PC-3 (cell line): Measurements from ENCODE around the gene SETBP1. TPM values are rescaled to one million over a fixed set of nuclear protein-coding genes. Genes with fewer than 3 reads are reported as not detected.

ENCODE experiments used
- ATAC-seq: fragments of 200-7000 bp; cut with Tn5 transposase; 2 replicates; pipeline ENCODE4 v1.9.1; 2020; ENCODE audit warnings: mild to moderate bottlenecking, moderate library complexity
- BruUV-seq: library from RNA; stranded (reverse); fragments of 400-500 nt; replicated peaks from 2 replicates; lab custom pipeline; 2021; lab: Mats Ljungman, UMichigan
- CTCF ChIA-PET: fragments of 300-600 bp; sonication (Branson Sonifier 250); formaldehyde crosslinking; loops from one replicate; lab custom pipeline; 2022; ENCODE audit warnings: antibody characterized with exemption; lab: Charles Lee
- POLR2A ChIA-PET: fragments of 300-600 bp; sonication (Branson Sonifier 250); formaldehyde crosslinking; loops from one replicate; lab custom pipeline; 2022; ENCODE audit warnings: antibody characterized with exemption; ENCODE audit not compliant: unreplicated experiment; lab: Charles Lee
- DNase-seq: peaks from one replicate; pipeline ENCODE4 v3.0.0-alpha.2; 2015
- H2AFZ ChIP-seq: fragments of 300-600 bp; sonication (generic); 2 replicates; pipeline ENCODE4 v1.6.0; 2016; ENCODE audit warnings: antibody characterized with exemption, low read length
- H3F3A ChIP-seq: fragments of 300-600 bp; sonication (generic); one replicate; pipeline ENCODE4 v1.6.0; 2017; ENCODE audit warnings: antibody characterized with exemption, low read length, control low read depth, mild to moderate bottlenecking; ENCODE audit not compliant: unreplicated experiment
- H3K27ac ChIP-seq: fragments of 300-600 bp; sonication (generic); 2 replicates; pipeline ENCODE4 v1.5.1; 2016; ENCODE audit warnings: mild to moderate bottlenecking, low read length
- H3K27me3 ChIP-seq: fragments of 300-600 bp; sonication (generic); 2 replicates; pipeline ENCODE4 v1.6.1; 2016; ENCODE audit warnings: low read length, mixed read lengths
- H3K36me3 ChIP-seq: fragments of 300-600 bp; sonication (generic); 2 replicates; pipeline ENCODE4 v1.6.1; 2016; ENCODE audit warnings: low read depth, mixed run types, low read length, mixed read lengths
- H3K4me1 ChIP-seq: fragments of 300-600 bp; sonication (generic); 2 replicates; pipeline ENCODE4 v1.5.1; 2016; ENCODE audit warnings: low read length; ENCODE audit not compliant: insufficient read depth
- H3K4me2 ChIP-seq: fragments of 300-600 bp; sonication (generic); 2 replicates; pipeline ENCODE4 v1.6.0; 2016; ENCODE audit warnings: low read length
- H3K4me3 ChIP-seq: fragments of 300-600 bp; sonication (generic); 2 replicates; pipeline ENCODE4 v1.5.1; 2016; ENCODE audit warnings: mild to moderate bottlenecking, low read length, mixed read lengths
- H3K79me2 ChIP-seq: fragments of 300-600 bp; sonication (generic); 2 replicates; pipeline ENCODE4 v1.6.1; 2017; ENCODE audit warnings: low read length, mixed read lengths
- H3K9ac ChIP-seq: fragments of 300-600 bp; sonication (generic); 2 replicates; pipeline ENCODE4 v1.6.0; 2016; ENCODE audit warnings: mild to moderate bottlenecking, low read length
- H3K9me2 ChIP-seq: fragments of 300-600 bp; sonication (generic); replicated peaks from 2 replicates; pipeline ENCODE4 v1.6.1; 2016; ENCODE audit warnings: mixed run types, low read length, mixed read lengths
- H3K9me3 ChIP-seq: fragments of 300-600 bp; sonication (generic); 2 replicates; pipeline ENCODE4 v1.6.1; 2016; ENCODE audit warnings: low read length, mixed read lengths
- H4K20me1 ChIP-seq: fragments of 300-600 bp; sonication (generic); 2 replicates; pipeline ENCODE4 v1.6.1; 2016; ENCODE audit warnings: low read length, mixed read lengths
- EZH2 ChIP-seq: fragments of 300-600 bp; sonication (generic); IDR thresholded peaks from one replicate; pipeline ENCODE4 v1.6.1; 2017; ENCODE audit warnings: antibody characterized with exemption, mild to moderate bottlenecking, low read length; ENCODE audit not compliant: unreplicated experiment
- EZH2phosphoT487 ChIP-seq: fragments of 300-600 bp; sonication (generic); IDR thresholded peaks from 2 replicates; pipeline ENCODE4 v1.6.1; 2018; ENCODE audit warnings: mild to moderate bottlenecking, antibody characterized with exemption, low read length, borderline replicate concordance
- intact Hi-C: fragments of 100-400 bp; cut with micrococcal nuclease; formaldehyde crosslinking; loops from 2 replicates; pipeline ENCODE4 v1.9.0; 2023
- total RNA-seq: library from RNA; depleted of rRNA; stranded (reverse); fragments of >200 nt; gene quantifications from 2 replicates; pipeline ENCODE4 v1.2.3, GENCODE V29; 2014
- TF ChIP-seq, protein P1 (sequence below): fragments of 300-600 bp; sonication (generic); conservative IDR thresholded peaks from 2 replicates; pipeline ENCODE4 v1.5.1; 2017; ENCODE audit warnings: antibody characterized with exemption, low read depth, mild to moderate bottlenecking, low read length

SETBP1 gene
- total RNA-seq, 1 experiment from 2014 or later, result 2.3 TPM

DNA sequence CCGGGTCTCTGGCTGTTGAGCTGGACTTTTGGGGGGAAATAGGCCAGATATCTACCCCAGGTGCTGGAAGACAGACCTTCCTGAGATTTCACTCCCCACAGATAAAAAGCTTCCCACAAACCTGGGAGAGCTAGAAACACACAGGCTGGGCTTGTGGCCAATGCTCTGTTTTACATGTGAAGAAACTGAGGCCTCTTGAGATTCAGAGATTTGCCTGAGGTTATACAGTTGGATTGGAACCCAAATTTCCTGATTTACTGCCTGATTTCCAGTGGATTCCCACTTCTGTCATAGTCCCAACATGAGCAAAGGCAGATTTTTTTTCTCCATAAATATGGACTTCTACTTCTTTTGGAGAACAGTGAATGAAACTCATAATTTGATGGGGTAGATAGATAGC, 360.2 kb downstream of the SETBP1 start:
- intact Hi-C loops, result no loop called here
- no TSS peak for BruUV-seq
- no peaks in the 10 kb centered on the region for H3F3A ChIP-seq
- no peaks in the 10 kb centered on the region for H3K27me3 ChIP-seq
- no peaks in the 10 kb centered on the region for H4K20me1 ChIP-seq
- H3K9me3 ChIP-seq, result no peaks in the 10 kb centered on the region
- no peaks in the 10 kb centered on the region for H3K79me2 ChIP-seq
- ChIA-PET POLR2A (no interaction called here), CTCF (no interaction called here)
- H3K27ac ChIP-seq, result no peak overlapping the region
- TF ChIP-seq EZH2 (no peak), EZH2phosphoT487 (no peak)
- TF ChIP-seq, protein P1, sequence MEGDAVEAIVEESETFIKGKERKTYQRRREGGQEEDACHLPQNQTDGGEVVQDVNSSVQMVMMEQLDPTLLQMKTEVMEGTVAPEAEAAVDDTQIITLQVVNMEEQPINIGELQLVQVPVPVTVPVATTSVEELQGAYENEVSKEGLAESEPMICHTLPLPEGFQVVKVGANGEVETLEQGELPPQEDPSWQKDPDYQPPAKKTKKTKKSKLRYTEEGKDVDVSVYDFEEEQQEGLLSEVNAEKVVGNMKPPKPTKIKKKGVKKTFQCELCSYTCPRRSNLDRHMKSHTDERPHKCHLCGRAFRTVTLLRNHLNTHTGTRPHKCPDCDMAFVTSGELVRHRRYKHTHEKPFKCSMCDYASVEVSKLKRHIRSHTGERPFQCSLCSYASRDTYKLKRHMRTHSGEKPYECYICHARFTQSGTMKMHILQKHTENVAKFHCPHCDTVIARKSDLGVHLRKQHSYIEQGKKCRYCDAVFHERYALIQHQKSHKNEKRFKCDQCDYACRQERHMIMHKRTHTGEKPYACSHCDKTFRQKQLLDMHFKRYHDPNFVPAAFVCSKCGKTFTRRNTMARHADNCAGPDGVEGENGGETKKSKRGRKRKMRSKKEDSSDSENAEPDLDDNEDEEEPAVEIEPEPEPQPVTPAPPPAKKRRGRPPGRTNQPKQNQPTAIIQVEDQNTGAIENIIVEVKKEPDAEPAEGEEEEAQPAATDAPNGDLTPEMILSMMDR, result no peak
- no peak overlapping the region for H3K4me3 ChIP-seq
- no peak overlapping the region for H3K9ac ChIP-seq
- no peak for ATAC-seq
- H3K4me2 ChIP-seq, result no peak overlapping the region
- no peaks in the 10 kb centered on the region for H3K4me1 ChIP-seq
- no peak overlapping the region for H2AFZ ChIP-seq
- no peak for DNase-seq
- H3K36me3 ChIP-seq, result no peaks in the 10 kb centered on the region
- no peaks in the 10 kb centered on the region for H3K9me2 ChIP-seq

DNA sequence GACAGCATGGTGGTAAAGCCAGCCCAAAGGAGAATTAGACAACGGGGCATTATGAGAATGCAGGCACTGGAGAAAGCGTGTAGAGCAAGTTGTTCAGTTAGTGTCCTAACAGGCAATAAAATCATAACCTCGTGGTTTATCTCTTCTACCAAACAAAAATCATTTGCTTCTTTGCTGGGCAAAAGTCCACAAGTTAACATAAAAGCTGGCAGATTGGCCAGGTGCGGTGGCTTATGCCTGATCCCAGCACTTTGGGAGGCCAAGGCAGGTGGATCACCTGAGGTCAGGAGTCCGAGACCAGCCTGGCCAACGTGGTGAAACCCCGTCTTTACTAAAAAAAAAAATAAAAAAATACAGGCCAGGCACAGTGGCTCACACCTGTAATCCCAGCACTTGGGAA, 364.1 kb downstream of the SETBP1 start:
- CTCF ChIA-PET, result no interaction called here
- BruUV-seq, result no TSS peak
- no peak for ATAC-seq

DNA sequence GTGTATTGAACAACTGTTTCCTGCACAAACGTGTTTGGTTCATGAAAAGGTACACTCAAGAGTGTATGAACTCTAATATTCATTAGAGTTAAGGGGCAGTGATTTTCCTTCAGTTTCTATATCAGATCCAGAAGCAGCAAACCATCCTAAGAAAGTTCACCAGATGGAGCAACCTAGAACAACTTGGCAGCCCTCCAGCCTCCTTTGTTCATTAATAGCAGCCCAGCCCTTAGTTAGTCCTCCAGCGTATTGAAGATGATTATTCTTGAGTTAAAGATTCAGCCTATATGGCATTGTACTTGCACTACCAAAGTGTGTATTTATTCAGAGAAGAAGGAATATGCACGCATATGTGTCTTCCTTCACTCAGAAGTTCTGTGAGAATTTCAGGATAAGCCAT, 365.5 kb downstream of the SETBP1 start:
- no peaks in the 10 kb centered on the region for H3F3A ChIP-seq
- no peaks in the 10 kb centered on the region for H3K36me3 ChIP-seq
- no TSS peak for BruUV-seq
- no peak overlapping the region for H2AFZ ChIP-seq
- no peak for ATAC-seq
- DNase-seq, result no peak
- no peaks in the 10 kb centered on the region for H4K20me1 ChIP-seq
- H3K9me2 ChIP-seq, result no peaks in the 10 kb centered on the region
- H3K9me3 ChIP-seq, result no peaks in the 10 kb centered on the region
- CTCF ChIA-PET, result no interaction called here
- H3K27me3 ChIP-seq, result no peaks in the 10 kb centered on the region
- intact Hi-C loops, result no loop called here
- no peak overlapping the region for H3K4me2 ChIP-seq
- H3K79me2 ChIP-seq, result no peaks in the 10 kb centered on the region
- TF ChIP-seq EZH2 (no peak), EZH2phosphoT487 (no peak)
- TF ChIP-seq, protein P1, result no peak
- H3K27ac ChIP-seq, result no peak overlapping the region
- no peak overlapping the region for H3K4me3 ChIP-seq
- H3K4me1 ChIP-seq, result peaks cover 9% of the 10 kb centered on the region
- no peak overlapping the region for H3K9ac ChIP-seq
- POLR2A ChIA-PET, result no interaction called here

More for the DNA sequence above, 364.1 kb downstream of the SETBP1 start:
- Histone ChIP-seq H3K4me3 (no peak overlapping the region), H3K27ac (no peak overlapping the region), H3K9me2 (no peaks in the 10 kb centered on the region), H4K20me1 (no peaks in the 10 kb centered on the region), H3K9ac (no peak overlapping the region), H3K27me3 (no peaks in the 10 kb centered on the region), H3K9me3 (no peaks in the 10 kb centered on the region), H3K79me2 (no peaks in the 10 kb centered on the region), H3K36me3 (no peaks in the 10 kb centered on the region), H3K4me1 (no peaks in the 10 kb centered on the region), H3K4me2 (no peak overlapping the region), H2AFZ (no peak overlapping the region), H3F3A (no peaks in the 10 kb centered on the region)
- POLR2A ChIA-PET, result no interaction called here
- no peak for TF ChIP-seq EZH2phosphoT487
- TF ChIP-seq EZH2, result no peak
- TF ChIP-seq, protein P1, result no peak
- no peak for DNase-seq
- intact Hi-C loops, result no loop called here
